HCT116 (cell line): ENCODE data around the gene ALDH3A2.

Source experiments
- CTCF ChIP-seq, 3 experiments: fragments of 200-600 bp in 1 of 3; sonication (generic) in 1 of 3; IDR thresholded peaks in 2 of 3; conservative IDR thresholded peaks in 1 of 3; 2 replicates each; pipeline ENCODE4 v1.5.1; 2012 to 2017; ENCODE audit warnings: low read depth in 2 of 3, low read length in 2 of 3, antibody characterized with exemption in 1 of 3, borderline replicate concordance in 1 of 3, control low read depth in 1 of 3, mild to moderate bottlenecking in 1 of 3, mixed read lengths in 1 of 3, mixed run types in 1 of 3, moderate library complexity in 1 of 3; ENCODE audit not compliant: insufficient read depth in 1 of 3
- FOSL1 ChIP-seq: IDR thresholded peaks from 2 replicates; pipeline ENCODE4 v1.6.1; 2012; ENCODE audit warnings: low read depth
- JUND ChIP-seq: IDR thresholded peaks from 2 replicates; pipeline ENCODE4 v1.6.1; 2012
- POLR2A ChIP-seq: IDR thresholded peaks from 2 replicates; pipeline ENCODE4 v1.7.0; 2011; ENCODE audit warnings: borderline replicate concordance; ENCODE audit not compliant: insufficient read depth, insufficient read length; ENCODE audit errors: extremely low read depth
- POLR2AphosphoS5 ChIP-seq: IDR thresholded peaks from 2 replicates; pipeline ENCODE4 v1.6.1; 2011; ENCODE audit warnings: mild to moderate bottlenecking, low read depth, low read length, moderate library complexity
- SIN3A ChIP-seq: IDR thresholded peaks from 2 replicates; pipeline ENCODE4 v1.6.1; 2012; ENCODE audit warnings: low read depth

- TF ChIP-seq POLR2A: no peak
- TF ChIP-seq JUND: no peak
- TF ChIP-seq CTCF (IDR thresholded peaks at IDR 0.05 in 2 of 3, conservative IDR thresholded peaks at IDR 0.05 in 1 of 3; ENCODE audit: borderline replicate concordance in 1 of 3, insufficient read depth in 1 of 3, low read depth in 2 of 3, low read length in 2 of 3): no peak
- no peak for TF ChIP-seq FOSL1
- TF ChIP-seq POLR2AphosphoS5: no peak
- TF ChIP-seq SIN3A: no peak
Measured at GRCh38 chr17:19673623-19674022, 25.1 kb downstream of the ALDH3A2 start.
